GM18907 (cell line): ENCODE data around the gene CNTNAP5.

Experiments
- ATAC-seq: cut with Tn5 transposase; IDR thresholded peaks from one replicate; pipeline ENCODE4 v1.9.1; 2021; ENCODE audit warnings: mild to moderate bottlenecking, moderate library complexity; ENCODE audit not compliant: unreplicated experiment

The CNTNAP5 gene

GRCh38 chr2:124053796-124054195 is 28.7 kb downstream of the CNTNAP5 start:
- no peak for ATAC-seq

DNA sequence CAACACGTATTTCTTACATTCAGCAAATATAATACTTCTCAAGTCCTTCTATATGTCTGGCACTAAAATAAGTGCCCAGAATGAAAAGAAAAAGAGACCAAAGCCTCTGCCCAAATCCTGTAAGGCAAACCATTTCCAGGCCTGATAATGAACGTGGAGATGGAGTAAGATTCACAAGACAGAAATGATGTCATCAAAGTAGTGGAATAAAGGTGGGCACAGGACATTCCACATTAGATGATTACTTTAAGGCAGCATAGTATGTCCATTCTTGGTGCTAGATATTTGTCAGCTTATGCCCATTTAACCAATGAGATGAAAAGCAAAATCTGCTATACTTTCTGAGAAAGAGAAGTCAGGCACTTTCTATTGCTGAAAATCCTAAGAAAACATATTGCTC is 38.5 kb downstream of the CNTNAP5 start:
- no peak for ATAC-seq

GRCh38 chr2:124065636-124066035 is 40.5 kb downstream of the CNTNAP5 start:
- ATAC-seq: no peak

- ATAC-seq: no peak
Observed at GRCh38 chr2:124066776-124067175, 41.7 kb downstream of the CNTNAP5 start.

- no peak for ATAC-seq
Observed at GRCh38 chr2:124079045-124079444, 54.0 kb downstream of the CNTNAP5 start.

- no peak for ATAC-seq
Observed at GRCh38 chr2:124080281-124081153, 55.4 kb downstream of the CNTNAP5 start.

DNA sequence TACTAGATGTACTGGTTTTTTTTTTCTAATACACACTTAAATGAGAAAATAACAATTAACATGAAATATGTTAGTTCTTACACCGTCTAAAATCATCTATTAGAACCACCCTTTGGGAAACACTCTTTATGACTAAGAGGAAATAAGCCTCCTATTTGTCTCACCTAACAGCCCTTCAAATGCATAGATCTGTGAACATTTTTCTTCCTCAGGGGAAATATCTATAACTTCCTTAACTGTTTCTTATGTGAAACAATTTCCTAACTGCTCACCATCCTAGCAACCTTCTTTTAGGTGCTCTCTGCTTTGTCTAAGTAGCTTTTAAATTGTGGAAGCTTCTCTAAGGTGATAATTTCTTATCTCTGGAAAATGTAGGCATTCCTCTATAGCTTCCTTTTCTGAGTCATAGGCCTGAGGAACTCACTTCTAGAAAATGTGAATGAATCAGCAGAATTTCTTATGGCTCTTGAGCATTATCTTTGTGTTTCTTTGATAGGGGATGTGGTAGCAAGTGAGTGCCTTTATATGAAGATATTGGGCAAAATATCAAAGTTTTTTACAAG is 56.1 kb downstream of the CNTNAP5 start:
- ATAC-seq: no peak

- no peak for ATAC-seq
Observed at GRCh38 chr2:124088616-124089015, 63.5 kb downstream of the CNTNAP5 start.

- ATAC-seq: no peak
Observed at GRCh38 chr2:124091721-124092120, 66.6 kb downstream of the CNTNAP5 start.

GRCh38 chr2:124092651-124093050 is 67.6 kb downstream of the CNTNAP5 start:
- ATAC-seq: no peak

DNA sequence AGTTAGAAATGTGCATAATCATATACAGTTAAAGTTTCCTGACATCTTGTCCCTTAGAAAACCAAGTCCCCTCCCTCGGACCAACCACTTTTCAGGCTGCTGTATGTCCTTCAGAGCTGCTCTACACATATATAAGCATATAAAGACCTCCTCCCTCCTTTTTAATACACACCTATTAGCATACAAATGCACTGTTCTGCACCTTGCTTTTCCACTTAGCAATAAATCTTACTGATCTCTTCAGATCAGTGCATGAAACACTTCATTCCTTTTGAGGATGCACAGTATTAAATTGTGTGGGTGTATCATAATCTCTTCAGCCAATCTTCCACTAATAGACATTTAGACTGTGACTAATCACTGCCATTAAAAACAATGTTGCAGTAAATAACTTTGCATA is 79.8 kb downstream of the CNTNAP5 start:
- ATAC-seq: no peak

- ATAC-seq: no peak
Observed at GRCh38 chr2:124112206-124112605, 87.1 kb downstream of the CNTNAP5 start.

- ATAC-seq: no peak
Observed at GRCh38 chr2:124112966-124113365, 87.9 kb downstream of the CNTNAP5 start.

GRCh38 chr2:124120246-124120645 is 95.2 kb downstream of the CNTNAP5 start:
- ATAC-seq: no peak

- ATAC-seq: no peak
Observed at GRCh38 chr2:124121106-124121505, 96.0 kb downstream of the CNTNAP5 start.

DNA sequence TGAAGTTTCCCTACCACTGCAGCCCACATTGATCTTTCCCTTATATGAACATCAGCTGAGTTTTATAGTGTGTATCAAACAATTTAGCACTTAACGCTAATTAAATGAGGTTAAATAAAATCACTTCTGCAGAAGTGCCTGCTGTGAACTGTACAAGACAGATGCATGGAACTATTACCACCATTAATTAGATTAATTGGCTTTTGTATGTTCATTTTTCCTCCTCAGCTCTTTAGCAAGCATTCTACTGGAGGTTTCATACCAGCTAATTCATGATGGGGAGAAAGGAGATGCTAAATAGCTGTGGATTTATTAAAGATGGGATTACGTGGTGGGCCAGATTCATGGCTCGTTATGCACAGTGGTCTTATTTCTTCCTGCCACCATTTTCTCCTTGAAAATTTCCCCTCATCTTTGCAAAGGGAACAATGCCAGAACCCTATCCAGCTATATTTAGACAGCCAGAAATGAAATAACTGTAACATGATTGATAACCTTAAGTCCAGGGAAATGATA is 96.7 kb downstream of the CNTNAP5 start:
- ATAC-seq: no peak

- ATAC-seq: no peak
Observed at GRCh38 chr2:124122340-124122739, 97.3 kb downstream of the CNTNAP5 start.

DNA sequence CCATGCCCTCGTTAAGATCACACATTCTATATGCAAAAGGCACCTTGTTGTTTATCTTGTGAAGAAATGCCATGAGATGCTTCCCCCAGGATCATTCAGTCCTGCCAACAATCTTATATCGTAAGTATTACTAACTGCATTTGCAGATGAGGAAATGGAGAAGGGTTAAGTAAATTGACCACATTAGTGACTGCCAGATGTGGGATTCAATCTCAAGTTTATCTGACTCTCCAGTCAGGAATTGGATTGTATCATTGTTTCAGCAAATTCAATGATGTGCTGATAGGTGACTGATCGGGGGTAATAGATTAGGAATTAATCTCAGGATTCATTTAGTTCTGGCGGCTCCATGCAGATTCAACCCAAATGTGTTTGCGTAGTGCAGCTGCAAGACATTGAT is 106.2 kb downstream of the CNTNAP5 start:
- no peak for ATAC-seq

GRCh38 chr2:124136110-124136509 is 111.0 kb downstream of the CNTNAP5 start:
- ATAC-seq: no peak

- ATAC-seq: no peak
Observed at GRCh38 chr2:124138076-124138475, 113.0 kb downstream of the CNTNAP5 start.

- no peak for ATAC-seq
Observed at GRCh38 chr2:124145982-124146381, 120.9 kb downstream of the CNTNAP5 start.

DNA sequence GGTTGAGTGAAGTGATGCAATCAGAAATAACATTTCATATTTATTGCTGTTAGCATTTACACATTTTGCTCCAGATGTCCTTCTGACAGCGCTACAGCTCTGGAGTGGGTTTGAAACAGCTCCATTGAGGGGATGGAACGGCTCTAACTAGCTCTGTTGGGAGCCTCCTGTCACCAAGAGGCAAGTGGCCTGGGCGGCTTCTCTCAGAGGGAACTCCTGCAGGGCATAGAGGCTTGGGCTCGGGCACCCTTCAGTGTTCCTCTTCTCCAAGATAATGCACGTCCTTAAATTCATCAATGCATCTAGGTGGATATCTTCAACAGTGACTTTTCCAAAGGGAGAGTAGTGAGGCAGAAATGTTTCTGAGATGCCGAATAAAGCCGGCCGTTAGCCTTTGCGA is 122.5 kb downstream of the CNTNAP5 start:
- ATAC-seq: no peak
